Measurements from ENCODE around the gene MAPK7.
"Not testable (repeated sequence)": the region's sequence is repeated elsewhere in the genome, so short reads cannot be mapped to it uniquely, and the experiment has no call there.

The MAPK7 gene

DNA sequence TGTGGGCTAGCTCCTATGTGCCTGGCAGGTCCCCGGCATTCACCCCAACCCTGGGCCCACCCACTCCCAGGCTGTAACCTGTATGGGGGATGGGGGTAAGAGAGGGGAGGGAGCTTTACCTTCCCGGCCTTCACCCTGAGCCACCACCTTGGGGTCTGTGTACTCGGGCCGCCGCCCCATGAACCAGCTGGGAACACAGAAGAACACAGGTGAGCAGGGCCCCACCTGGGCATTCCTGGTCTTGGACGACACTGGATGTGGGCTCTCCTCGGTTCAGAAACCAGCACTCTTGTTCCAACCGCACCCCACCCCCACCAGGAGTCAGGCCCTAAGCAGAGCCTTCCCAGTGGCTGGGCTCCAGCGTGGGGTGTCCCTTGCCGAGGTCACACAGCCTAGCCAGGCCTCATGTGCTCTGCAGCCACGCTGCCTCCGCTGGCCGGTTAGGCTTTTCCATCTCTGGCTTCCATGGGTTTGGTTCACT, 34.6 kb upstream of the MAPK7 start:
- DNase-seq: no peak

DNA sequence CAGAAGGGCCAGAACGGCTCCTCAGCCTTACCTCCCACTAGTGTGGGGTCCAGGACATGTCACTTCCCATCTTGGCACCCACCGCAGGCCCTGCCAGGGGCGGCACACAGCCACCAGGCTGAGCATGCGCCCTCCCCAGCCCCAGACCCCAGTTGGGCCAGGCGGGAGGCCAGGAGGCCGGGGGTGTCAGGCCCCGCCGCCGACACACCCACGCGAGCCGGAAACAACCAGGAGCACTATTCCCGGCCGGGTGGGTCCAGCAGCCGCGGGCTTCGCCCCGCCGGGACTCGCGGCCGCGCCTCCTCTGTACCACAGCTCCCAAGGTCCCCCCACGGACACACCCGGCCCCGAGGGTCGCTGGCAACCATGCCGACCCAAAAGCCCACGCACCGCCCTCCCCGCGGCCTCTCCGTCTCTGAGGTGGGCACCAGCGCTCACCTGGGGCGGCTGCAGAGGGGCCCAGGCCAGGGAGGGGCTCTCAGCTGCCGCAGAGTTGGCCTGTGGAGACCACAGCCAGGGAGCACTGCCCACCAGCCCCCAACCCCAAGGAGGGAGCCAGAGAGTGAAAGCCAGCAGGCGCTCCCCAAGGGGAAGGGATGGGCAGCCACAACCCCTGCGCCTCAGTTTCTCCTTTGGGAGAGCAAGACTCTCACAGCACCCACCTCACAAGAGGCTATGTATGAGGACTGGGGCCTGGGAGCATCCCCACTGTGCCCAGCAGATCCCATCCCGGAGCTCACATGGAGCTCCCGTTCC, 33.8 kb upstream of the MAPK7 start:
- no peak for DNase-seq

- no peak for DNase-seq
Measured at GRCh38 chr17:19345067-19345460, 33.2 kb upstream of the MAPK7 start.

- DNase-seq: no peak
Measured at GRCh38 chr17:19345486-19346350, 32.6 kb upstream of the MAPK7 start.

DNA sequence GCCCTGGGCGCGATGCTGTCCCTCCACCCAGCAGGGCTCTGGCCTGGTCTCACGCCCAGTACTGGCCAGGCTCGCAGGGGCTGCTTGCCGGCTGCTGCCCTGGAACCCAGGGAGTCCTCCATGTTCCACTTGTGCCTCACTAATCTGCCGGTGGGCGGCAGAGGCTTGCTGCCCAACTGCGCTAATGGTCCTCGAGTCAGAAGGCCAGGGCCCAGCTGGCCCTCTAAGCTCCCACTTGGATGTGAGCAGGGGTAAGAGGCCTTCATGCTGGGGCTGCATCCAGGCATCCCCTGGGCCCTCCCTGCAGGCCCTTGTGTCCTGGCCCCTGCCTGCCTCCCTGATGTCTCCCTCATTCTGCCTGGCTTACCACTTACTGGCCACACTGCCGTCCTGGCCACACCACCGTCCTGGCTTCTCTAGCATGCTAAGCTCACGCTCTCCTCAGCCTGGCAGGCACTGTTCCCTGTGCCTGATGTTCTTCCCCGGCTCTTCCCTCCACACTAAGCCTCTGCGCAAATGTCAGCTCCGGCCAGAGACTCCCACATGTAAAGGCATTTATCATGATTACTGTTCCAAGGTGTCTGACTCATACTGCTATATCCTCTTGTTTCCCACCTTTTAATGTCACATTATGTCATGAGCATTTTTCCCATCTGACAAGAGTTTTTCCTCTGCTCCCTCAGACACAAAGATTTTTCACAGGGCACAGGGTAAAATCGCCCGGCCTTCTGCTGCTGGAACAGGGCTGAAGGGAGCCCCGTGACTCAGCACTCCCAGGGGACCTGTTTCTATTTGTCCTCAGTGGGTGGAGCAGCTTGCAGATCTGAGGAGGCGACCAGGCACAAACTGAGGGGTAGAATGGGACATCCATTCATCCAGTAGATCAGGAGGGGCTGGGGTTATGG, 31.7 kb upstream of the MAPK7 start:
- peak; percentile 38 for DNase-seq

DNA sequence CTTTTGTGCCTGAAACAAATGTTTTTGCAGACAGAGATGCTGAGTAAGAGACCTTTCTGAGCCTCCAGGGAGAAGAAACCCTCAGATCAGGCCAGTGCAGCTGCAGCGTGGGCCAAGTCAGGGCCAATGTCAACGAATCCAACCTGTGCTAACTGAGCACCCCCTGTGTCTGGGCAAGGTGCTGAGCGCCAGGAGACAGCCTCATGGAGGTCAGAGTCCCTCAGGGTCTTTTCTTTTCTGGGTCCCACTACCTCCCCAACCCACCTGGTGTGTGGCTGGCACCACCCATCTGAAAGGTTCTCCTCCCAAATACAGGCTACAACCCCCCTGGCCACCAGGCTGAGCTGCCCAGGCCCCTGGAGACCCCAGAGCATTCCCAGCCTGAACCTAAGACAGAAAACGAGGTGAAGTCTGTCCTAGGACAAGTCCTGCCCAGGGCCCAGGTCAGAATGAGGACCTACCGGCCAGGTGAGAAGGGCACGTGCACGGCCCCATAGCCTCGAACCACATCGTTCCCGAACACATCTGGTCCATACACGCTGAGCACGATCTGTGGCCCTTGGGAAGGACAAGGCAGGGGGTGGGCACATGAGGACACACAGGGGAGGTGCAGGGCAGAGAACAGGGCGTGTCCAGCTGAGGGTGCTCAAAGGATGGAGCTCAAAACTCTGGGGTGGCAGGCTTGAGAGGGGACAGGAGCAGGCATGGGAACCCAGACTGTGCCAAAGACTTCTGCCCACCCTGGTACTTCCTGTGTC, 30.8 kb upstream of the MAPK7 start:
- no peak for DNase-seq

DNA sequence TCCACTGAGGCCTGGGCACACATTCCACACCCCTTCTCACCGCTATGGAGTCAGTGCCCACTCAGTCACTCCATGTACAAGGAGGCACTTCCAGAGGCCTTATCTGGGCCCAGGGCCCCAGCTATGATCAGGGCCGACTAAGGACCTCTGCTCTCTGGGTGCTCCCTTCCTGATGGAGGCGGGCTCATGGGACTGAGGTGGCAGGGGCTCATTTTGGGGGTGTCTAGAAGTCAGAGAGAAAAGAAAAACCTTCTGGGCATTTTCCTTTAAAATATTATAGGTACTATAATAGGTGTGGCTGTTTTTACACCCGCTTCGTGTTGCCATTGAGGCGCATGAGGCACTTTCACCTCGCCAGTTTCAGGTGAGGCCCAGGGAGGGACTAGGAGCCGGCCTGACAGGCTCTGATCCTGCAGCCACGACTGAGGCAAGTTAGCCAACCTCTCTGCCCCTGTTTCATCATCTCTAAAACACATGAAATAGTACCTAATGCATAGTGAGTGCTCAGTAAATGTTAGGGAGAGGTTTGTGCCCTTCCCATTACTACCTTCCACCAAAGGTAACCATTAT, 30.1 kb upstream of the MAPK7 start:
- no peak for DNase-seq

DNA sequence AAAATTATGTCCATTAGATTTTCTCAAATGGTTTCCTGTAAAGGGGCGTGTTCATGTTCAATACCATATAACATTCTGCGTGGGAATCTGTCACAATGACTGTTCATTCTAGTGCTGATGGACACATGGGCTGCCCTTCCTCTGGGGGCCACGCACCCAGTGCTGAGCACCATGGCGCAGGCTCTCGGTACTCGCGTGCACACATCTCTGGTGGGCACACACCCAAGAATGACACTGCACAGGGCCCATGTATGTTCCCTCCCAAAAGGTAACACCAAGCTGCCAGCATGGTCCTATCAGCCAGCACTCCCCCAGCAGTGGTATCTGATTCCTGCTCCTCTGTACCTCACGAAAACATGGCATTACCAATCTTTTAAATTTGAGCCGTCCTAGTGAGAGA, 29.5 kb upstream of the MAPK7 start:
- DNase-seq: no peak

DNA sequence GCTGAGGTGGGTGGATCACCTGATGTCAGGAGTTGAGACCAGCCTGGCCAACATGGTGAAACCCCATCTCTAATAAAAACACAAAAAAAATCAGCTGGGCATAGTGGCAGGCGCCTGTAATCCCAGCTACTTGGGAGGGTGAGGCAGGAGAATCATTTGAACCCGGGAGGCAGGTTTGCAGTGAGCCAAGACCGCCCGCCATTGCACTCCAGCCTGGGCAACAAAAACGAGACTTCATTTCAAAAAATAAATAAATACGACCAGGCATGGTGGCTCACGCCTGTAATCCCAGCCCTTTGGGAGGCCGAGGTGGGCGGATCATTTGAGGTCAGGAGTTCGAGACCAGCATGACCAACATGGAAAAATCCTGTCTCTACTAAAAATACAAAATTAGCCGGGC, 24.9 kb upstream of the MAPK7 start:
- DNase-seq: not testable (repeated sequence)

- DNase-seq: no peak
Measured at GRCh38 chr17:19354748-19355147, 23.6 kb upstream of the MAPK7 start.

DNA sequence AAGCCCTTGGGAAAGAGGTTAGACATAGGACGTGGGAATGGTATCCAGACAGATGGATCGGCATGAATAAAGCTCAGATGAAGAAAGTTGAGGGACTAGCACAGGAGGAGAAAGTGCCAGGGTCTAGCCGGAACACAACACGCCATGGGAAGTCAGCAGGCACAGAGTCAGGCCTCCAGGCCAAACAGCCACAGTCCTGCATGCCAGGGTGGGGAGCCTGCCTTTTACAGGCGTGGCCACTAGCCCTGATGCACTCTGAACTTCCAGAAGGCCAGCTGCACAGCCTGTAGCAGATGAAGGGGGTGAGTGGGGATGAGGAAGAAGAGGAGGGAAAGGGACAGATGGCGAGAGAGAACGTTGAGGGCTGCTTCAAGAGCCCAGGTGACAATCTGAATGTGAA, 20.9 kb upstream of the MAPK7 start:
- DNase-seq: no peak

DNA sequence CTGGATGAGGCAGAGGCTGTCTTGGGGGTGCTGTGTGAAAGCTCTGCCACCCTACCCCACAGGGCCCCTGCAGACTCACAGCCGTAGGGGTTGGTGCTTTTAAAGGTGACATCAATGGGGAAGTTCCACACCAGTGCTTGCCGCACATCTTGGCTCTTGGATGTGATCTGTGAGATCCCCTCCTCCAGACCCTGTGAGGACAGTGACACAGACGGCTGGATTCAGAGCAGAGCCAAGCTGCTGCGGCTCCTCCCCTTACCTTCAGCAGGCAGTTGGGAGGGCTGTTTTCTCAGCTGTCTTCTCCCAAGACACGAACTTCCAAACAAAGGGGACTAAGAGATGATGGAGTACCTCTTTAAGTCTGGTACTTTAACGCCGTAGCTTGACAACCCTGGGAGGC, 20.5 kb upstream of the MAPK7 start:
- no peak for DNase-seq

DNA sequence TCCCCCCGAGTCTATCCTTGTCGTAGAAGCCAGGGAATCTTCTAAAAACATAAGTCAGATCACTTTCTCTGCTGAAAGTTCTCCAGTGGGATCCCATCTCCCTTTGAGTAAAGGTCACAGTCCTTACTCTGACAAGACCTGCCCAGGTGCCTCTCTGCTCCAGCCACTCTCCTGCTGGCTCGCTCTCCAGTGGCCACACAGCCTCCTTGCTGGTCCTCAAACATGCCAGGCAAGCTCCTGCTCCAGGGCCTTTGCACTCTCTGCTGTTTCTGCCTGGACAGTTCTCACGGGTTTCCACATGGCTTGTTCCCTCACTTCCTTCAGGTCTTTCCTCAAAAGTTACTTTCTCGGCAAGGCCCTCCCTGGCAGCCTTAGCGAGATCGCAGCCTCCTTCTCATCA, 19.1 kb upstream of the MAPK7 start:
- no peak for DNase-seq

DNA sequence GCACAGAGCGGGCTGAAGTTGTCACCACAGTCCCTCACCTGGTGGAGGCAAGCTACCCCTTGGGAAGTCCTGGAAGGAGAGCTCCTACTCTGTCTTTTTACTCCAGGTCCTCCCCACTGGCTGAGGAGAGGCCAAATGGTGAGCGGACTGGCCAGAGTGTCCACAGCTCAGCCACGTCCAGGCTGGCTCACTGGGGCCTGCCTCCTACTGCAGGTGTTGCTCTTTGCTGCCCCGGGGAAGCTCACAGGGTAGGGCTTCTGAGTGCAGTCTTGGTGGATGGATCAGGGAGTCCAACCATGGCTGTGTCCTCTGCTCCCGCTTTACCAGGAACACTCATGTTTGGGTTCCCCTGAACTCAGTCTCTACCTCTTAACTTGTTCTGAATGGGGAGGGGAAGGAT, 18.4 kb upstream of the MAPK7 start:
- no peak for DNase-seq

GRCh38 chr17:19360772-19361171, 17.5 kb upstream of the MAPK7 start:
- no peak for DNase-seq

DNA sequence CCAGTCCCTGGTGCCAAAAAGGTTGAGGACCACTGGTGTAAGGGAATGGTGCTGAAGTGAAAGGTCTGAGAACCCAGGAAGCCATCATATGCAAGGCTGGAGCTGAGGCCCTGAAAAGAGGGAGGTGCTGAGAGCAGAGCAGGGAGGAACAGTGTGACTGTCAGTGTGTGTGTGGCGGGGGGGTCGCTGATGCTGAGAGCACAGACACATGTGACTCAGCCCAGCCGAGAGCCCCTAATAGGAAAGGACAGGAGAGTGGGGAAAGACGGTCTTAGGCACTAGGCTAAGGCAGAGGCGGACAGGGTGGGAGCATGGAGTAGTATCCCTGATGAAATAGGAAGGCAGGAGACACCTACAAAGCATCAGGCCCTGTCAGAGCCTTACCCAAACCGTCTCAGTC, 17.0 kb upstream of the MAPK7 start:
- no peak for DNase-seq

DNA sequence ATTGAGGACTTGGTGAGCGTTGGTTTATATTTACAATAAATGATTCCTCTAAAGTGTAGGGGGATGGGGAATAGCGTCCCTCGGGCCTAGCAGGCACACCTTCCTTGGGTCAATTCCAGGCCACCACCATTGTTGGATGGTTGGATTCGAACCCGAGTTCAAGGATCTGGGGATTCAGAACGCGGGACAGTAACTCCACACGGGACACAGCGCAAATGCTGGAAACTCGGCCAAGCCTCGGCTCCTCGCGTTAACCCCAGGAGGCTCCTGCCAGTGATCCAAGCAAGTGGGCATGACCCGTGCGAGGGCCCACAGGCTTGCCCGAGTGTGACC, 16.4 kb upstream of the MAPK7 start:
- DNase-seq: peak; percentile 58

- peak; percentile 99 for DNase-seq
Measured at GRCh38 chr17:19362277-19363113, 15.8 kb upstream of the MAPK7 start, which contains the start of gene B9D1. Gene B9D1 (minus strand): TSS chr17:19362723. CDS start chr17:19362569, 154 bp downstream.

GRCh38 chr17:19363114-19363438, 15.2 kb upstream of the MAPK7 start:
- DNase-seq: no peak

DNA sequence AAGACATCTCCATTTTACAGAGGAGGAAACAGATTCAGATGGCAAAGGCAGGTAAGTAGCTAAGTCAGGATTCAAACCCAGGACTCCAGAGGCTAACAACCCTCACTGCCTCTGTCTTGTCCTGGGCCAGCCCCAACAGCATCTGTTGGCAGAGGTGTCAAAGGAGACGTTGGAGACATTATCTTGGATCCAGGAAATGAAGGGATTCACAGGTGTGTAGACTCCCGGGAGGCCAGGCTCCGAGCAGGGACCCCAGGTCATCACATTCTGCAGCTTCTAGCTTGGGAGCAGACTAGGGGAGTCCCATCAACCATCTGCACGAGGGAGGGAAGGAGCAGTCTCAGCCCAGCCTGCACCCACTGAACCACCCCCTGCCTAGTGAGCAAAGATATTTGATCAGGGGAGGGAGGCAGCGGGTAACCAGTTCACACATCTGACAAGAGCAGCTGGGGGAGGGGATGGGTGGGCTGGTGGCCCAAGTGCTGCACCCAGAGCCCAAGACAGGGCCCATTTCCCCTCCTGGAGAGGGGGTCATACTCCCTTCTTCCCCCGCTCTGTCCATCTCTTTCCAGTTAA, 14.8 kb upstream of the MAPK7 start:
- no peak for DNase-seq

Data from retina (tissue), 1 donor.